Measurements from ENCODE around the gene ARHGEF33.

The ARHGEF33 gene

DNA sequence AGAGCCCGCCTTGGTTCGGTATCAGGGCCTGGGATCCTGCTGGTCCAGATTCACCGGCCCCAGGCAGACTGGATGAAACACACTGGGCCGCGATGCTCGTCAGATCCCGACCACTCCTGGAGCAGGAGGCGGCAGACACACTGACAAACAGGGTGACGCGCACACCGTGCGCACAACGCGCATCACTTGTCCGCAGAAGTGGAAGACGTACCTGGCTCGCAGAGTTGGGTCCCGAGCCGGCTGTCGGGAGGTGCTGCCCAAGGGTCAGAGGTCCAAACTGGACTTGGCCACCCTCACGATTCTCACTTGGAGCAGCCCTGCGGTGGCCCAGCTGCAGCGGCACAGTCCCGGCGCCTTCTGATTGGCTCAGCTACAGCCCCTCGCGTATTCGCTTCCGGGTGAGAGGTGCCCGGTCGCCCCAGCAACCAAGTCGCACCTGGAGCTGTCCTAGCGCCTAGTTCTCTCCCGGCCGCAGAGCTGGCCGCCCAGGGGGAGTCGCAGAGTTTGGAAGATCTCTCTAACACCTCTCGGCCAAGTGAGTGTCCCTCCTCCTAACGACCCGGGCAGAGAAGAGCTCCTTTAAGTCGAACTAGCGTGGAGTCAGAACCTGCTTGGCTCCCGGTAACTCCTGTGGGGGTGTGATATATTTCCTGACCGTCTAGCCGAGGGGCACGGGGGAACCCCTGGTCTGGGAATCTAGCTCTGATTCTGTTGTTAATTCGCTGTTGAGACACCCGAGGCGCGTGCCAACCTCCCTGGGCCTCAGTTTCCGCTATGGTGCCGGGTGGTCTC lies 13.9 kb upstream of the ARHGEF33 start, which contains the start of the genes DHX57 and MORN2 (continued):
- TF ChIP-seq, protein P1, sequence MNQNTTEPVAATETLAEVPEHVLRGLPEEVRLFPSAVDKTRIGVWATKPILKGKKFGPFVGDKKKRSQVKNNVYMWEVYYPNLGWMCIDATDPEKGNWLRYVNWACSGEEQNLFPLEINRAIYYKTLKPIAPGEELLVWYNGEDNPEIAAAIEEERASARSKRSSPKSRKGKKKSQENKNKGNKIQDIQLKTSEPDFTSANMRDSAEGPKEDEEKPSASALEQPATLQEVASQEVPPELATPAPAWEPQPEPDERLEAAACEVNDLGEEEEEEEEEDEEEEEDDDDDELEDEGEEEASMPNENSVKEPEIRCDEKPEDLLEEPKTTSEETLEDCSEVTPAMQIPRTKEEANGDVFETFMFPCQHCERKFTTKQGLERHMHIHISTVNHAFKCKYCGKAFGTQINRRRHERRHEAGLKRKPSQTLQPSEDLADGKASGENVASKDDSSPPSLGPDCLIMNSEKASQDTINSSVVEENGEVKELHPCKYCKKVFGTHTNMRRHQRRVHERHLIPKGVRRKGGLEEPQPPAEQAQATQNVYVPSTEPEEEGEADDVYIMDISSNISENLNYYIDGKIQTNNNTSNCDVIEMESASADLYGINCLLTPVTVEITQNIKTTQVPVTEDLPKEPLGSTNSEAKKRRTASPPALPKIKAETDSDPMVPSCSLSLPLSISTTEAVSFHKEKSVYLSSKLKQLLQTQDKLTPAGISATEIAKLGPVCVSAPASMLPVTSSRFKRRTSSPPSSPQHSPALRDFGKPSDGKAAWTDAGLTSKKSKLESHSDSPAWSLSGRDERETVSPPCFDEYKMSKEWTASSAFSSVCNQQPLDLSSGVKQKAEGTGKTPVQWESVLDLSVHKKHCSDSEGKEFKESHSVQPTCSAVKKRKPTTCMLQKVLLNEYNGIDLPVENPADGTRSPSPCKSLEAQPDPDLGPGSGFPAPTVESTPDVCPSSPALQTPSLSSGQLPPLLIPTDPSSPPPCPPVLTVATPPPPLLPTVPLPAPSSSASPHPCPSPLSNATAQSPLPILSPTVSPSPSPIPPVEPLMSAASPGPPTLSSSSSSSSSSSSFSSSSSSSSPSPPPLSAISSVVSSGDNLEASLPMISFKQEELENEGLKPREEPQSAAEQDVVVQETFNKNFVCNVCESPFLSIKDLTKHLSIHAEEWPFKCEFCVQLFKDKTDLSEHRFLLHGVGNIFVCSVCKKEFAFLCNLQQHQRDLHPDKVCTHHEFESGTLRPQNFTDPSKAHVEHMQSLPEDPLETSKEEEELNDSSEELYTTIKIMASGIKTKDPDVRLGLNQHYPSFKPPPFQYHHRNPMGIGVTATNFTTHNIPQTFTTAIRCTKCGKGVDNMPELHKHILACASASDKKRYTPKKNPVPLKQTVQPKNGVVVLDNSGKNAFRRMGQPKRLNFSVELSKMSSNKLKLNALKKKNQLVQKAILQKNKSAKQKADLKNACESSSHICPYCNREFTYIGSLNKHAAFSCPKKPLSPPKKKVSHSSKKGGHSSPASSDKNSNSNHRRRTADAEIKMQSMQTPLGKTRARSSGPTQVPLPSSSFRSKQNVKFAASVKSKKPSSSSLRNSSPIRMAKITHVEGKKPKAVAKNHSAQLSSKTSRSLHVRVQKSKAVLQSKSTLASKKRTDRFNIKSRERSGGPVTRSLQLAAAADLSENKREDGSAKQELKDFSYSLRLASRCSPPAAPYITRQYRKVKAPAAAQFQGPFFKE (tag by site-specific recombination; IDR thresholded peaks at IDR 0.05; ENCODE audit: borderline replicate concordance), result no peak
- TF ChIP-seq BCL11A (tag by site-specific recombination; IDR thresholded peaks at IDR 0.05; ENCODE audit: low read depth) (no peak), ZNF335 (tag by site-specific recombination; conservative IDR thresholded peaks at IDR 0.05) (peak; percentile 81), GLIS2 (tag by site-specific recombination; IDR thresholded peaks at IDR 0.05) (peak; percentile 59; the same call in 1 of the 2 replicates), ZBTB20 (tag by site-specific recombination; IDR thresholded peaks at IDR 0.05) (no peak; the same call in 1 of the 2 replicates), ZNF214 (tag by site-specific recombination; IDR thresholded peaks at IDR 0.05; ENCODE audit: borderline replicate concordance) (no peak), OSR2 (tag by site-specific recombination; IDR thresholded peaks at IDR 0.05) (no peak), ZNF626 (tag by site-specific recombination; IDR thresholded peaks at IDR 0.05) (no peak), ZNF311 (tag by site-specific recombination; IDR thresholded peaks at IDR 0.05; ENCODE audit: borderline replicate concordance) (no peak), ZNF239 (tag by site-specific recombination; IDR thresholded peaks at IDR 0.05) (no peak), ZBTB8A (tag by site-specific recombination; IDR thresholded peaks at IDR 0.05) (no peak), MZF1 (tag by site-specific recombination; IDR thresholded peaks at IDR 0.05; ENCODE audit: borderline replicate concordance) (no peak), ZNF266 (tag by site-specific recombination; IDR thresholded peaks at IDR 0.05; ENCODE audit: low read depth) (no peak), ZBTB21 (tag by site-specific recombination; IDR thresholded peaks at IDR 0.05) (no peak), OVOL3 (tag by site-specific recombination; IDR thresholded peaks at IDR 0.05) (no peak)
- TF ChIP-seq, protein P2, sequence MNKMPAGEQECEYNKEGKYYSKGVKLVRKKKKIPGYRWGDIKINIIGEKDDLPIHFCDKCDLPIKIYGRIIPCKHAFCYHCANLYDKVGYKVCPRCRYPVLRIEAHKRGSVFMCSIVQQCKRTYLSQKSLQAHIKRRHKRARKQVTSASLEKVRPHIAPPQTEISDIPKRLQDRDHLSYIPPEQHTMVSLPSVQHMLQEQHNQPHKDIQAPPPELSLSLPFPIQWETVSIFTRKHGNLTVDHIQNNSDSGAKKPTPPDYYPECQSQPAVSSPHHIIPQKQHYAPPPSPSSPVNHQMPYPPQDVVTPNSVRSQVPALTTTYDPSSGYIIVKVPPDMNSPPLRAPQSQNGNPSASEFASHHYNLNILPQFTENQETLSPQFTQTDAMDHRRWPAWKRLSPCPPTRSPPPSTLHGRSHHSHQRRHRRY (tag by site-specific recombination; IDR thresholded peaks at IDR 0.05), result no peak
- TF ChIP-seq, protein P3, sequence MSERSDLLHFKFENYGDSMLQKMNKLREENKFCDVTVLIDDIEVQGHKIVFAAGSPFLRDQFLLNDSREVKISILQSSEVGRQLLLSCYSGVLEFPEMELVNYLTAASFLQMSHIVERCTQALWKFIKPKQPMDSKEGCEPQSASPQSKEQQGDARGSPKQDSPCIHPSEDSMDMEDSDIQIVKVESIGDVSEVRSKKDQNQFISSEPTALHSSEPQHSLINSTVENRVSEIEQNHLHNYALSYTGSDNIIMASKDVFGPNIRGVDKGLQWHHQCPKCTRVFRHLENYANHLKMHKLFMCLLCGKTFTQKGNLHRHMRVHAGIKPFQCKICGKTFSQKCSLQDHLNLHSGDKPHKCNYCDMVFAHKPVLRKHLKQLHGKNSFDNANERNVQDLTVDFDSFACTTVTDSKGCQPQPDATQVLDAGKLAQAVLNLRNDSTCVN (tag by site-specific recombination; optimal IDR thresholded peaks at IDR 0.05), result peak; percentile 58
- TF ChIP-seq, protein P4, sequence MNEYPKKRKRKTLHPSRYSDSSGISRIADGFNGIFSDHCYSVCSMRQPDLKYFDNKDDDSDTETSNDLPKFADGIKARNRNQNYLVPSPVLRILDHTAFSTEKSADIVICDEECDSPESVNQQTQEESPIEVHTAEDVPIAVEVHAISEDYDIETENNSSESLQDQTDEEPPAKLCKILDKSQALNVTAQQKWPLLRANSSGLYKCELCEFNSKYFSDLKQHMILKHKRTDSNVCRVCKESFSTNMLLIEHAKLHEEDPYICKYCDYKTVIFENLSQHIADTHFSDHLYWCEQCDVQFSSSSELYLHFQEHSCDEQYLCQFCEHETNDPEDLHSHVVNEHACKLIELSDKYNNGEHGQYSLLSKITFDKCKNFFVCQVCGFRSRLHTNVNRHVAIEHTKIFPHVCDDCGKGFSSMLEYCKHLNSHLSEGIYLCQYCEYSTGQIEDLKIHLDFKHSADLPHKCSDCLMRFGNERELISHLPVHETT (tag by site-specific recombination; IDR thresholded peaks at IDR 0.05), result no peak
- TF ChIP-seq, protein P5, sequence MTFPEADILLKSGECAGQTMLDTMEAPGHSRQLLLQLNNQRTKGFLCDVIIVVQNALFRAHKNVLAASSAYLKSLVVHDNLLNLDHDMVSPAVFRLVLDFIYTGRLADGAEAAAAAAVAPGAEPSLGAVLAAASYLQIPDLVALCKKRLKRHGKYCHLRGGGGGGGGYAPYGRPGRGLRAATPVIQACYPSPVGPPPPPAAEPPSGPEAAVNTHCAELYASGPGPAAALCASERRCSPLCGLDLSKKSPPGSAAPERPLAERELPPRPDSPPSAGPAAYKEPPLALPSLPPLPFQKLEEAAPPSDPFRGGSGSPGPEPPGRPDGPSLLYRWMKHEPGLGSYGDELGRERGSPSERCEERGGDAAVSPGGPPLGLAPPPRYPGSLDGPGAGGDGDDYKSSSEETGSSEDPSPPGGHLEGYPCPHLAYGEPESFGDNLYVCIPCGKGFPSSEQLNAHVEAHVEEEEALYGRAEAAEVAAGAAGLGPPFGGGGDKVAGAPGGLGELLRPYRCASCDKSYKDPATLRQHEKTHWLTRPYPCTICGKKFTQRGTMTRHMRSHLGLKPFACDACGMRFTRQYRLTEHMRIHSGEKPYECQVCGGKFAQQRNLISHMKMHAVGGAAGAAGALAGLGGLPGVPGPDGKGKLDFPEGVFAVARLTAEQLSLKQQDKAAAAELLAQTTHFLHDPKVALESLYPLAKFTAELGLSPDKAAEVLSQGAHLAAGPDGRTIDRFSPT (tag by site-specific recombination; IDR thresholded peaks at IDR 0.05), result no peak
- TF ChIP-seq, protein P6, sequence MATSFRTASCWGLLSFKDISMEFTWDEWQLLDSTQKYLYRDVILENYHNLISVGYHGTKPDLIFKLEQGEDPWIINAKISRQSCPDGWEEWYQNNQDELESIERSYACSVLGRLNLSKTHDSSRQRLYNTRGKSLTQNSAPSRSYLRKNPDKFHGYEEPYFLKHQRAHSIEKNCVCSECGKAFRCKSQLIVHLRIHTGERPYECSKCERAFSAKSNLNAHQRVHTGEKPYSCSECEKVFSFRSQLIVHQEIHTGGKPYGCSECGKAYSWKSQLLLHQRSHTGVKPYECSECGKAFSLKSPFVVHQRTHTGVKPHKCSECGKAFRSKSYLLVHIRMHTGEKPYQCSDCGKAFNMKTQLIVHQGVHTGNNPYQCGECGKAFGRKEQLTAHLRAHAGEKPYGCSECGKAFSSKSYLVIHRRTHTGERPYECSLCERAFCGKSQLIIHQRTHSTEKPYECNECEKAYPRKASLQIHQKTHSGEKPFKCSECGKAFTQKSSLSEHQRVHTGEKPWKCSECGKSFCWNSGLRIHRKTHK (tag by site-specific recombination; IDR thresholded peaks at IDR 0.05), result no peak
- TF ChIP-seq, protein P7, sequence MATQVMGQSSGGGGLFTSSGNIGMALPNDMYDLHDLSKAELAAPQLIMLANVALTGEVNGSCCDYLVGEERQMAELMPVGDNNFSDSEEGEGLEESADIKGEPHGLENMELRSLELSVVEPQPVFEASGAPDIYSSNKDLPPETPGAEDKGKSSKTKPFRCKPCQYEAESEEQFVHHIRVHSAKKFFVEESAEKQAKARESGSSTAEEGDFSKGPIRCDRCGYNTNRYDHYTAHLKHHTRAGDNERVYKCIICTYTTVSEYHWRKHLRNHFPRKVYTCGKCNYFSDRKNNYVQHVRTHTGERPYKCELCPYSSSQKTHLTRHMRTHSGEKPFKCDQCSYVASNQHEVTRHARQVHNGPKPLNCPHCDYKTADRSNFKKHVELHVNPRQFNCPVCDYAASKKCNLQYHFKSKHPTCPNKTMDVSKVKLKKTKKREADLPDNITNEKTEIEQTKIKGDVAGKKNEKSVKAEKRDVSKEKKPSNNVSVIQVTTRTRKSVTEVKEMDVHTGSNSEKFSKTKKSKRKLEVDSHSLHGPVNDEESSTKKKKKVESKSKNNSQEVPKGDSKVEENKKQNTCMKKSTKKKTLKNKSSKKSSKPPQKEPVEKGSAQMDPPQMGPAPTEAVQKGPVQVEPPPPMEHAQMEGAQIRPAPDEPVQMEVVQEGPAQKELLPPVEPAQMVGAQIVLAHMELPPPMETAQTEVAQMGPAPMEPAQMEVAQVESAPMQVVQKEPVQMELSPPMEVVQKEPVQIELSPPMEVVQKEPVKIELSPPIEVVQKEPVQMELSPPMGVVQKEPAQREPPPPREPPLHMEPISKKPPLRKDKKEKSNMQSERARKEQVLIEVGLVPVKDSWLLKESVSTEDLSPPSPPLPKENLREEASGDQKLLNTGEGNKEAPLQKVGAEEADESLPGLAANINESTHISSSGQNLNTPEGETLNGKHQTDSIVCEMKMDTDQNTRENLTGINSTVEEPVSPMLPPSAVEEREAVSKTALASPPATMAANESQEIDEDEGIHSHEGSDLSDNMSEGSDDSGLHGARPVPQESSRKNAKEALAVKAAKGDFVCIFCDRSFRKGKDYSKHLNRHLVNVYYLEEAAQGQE (tag by site-specific recombination; IDR thresholded peaks at IDR 0.05), result peak; percentile 81
